K562 (cell line): Measurements from ENCODE around the gene STOML3. TPM values are rescaled to one million over a fixed set of nuclear protein-coding genes. Genes with fewer than 3 reads are reported as not detected.

Experiments used
- CCAR2 ChIP-seq: fragments of 200-400 bp; formaldehyde crosslinking; IDR thresholded peaks from 2 replicates; pipeline ENCODE4 v1.6.1; 2017; ENCODE audit warnings: mild to moderate bottlenecking, low read depth, low read length
- CCNT2 ChIP-seq: IDR thresholded peaks from 2 replicates; pipeline ENCODE4 v1.6.1; 2011; ENCODE audit warnings: borderline replicate concordance, low read depth, mild to moderate bottlenecking, moderate library complexity, mixed read lengths, low read length; ENCODE audit not compliant: insufficient read length; ENCODE audit errors: extremely low read depth
- CHCHD3 ChIP-seq: fragments of 250-450 bp; sonication (Bioruptor Pico); IDR thresholded peaks from 2 replicates; pipeline ENCODE4 v2.1.2; 2022; ENCODE audit warnings: mild to moderate bottlenecking
- CREB1 ChIP-seq, 2 experiments: sonication (generic) in 1 of 2; formaldehyde crosslinking in 1 of 2; IDR thresholded peaks; 2 replicates each; pipeline versions ENCODE4 v1.6.1 to v1.8.0; 2012 to 2022; ENCODE audit warnings: inconsistent platforms in 1 of 2, mild to moderate bottlenecking in 1 of 2, missing genetic modification reagents in 1 of 2, moderate library complexity in 1 of 2
- CTBP1 ChIP-seq: fragments of 450-650 bp; IDR thresholded peaks from 2 replicates; pipeline ENCODE4 v1.6.1; 2016; ENCODE audit warnings: borderline replicate concordance
- DDX20 ChIP-seq: fragments of 450-650 bp; IDR thresholded peaks from 2 replicates; pipeline ENCODE4 v1.6.1; 2016; ENCODE audit warnings: missing genetic modification characterization, low read depth, mild to moderate bottlenecking, missing compliant biosample characterization, moderate library complexity
- DIDO1 ChIP-seq: fragments of 450-650 bp; IDR thresholded peaks from 2 replicates; pipeline ENCODE4 v1.6.1; 2016; ENCODE audit warnings: low read depth, missing biosample characterization, missing genetic modification characterization
- GABPB1 ChIP-seq: sonication (generic); formaldehyde crosslinking; IDR thresholded peaks from 2 replicates; pipeline ENCODE4 v1.8.0; 2022; ENCODE audit warnings: mild to moderate bottlenecking, missing genetic modification reagents
- GATA2 ChIP-seq: sonication (generic); formaldehyde crosslinking; IDR thresholded peaks from 2 replicates; pipeline ENCODE4 v1.4.0; 2020; ENCODE audit warnings: mild to moderate bottlenecking, missing genetic modification reagents
- KHSRP ChIP-seq: fragments of 450-650 bp; IDR thresholded peaks from 2 replicates; pipeline ENCODE4 v1.6.1; 2017
- MCM5 ChIP-seq: fragments of 450-650 bp; IDR thresholded peaks from 2 replicates; pipeline ENCODE4 v1.6.1; 2016; ENCODE audit warnings: low read depth
- NCOA6 ChIP-seq: fragments of 450-650 bp; IDR thresholded peaks from 2 replicates; pipeline ENCODE4 v1.6.1; 2017; ENCODE audit warnings: mild to moderate bottlenecking
- NFIC ChIP-seq: fragments of 450-650 bp; IDR thresholded peaks from 2 replicates; pipeline ENCODE4 v1.6.1; 2017; ENCODE audit warnings: mild to moderate bottlenecking, inconsistent platforms
- NFIX ChIP-seq: fragments of 250-450 bp; sonication (Bioruptor Pico); IDR thresholded peaks from 2 replicates; pipeline ENCODE4 v1.4.0; 2020; ENCODE audit warnings: low read depth, mild to moderate bottlenecking, moderate library complexity
- NR3C1 ChIP-seq: sonication (generic); formaldehyde crosslinking; IDR thresholded peaks from 2 replicates; pipeline ENCODE4 v1.8.1; 2022; ENCODE audit warnings: missing genetic modification reagents
- NRF1 ChIP-seq, 2 experiments: fragments of 450-650 bp; IDR thresholded peaks in 1 of 2; conservative IDR thresholded peaks in 1 of 2; 2 replicates each; pipeline ENCODE4 v1.6.1; 2014; ENCODE audit warnings: mild to moderate bottlenecking in 2 of 2
- SMARCB1 ChIP-seq: IDR thresholded peaks from 2 replicates; pipeline ENCODE4 v1.6.1; 2011; ENCODE audit warnings: improper control_type of control experiment, low read depth; ENCODE audit not compliant: insufficient read length
- SUPT5H ChIP-seq: fragments of 450-650 bp; IDR thresholded peaks from 2 replicates; pipeline ENCODE4 v1.6.1; 2016
- TAF1 ChIP-seq: IDR thresholded peaks from 2 replicates; pipeline ENCODE4 v1.6.1; 2011; ENCODE audit warnings: mild to moderate bottlenecking, low read length, moderate library complexity; ENCODE audit not compliant: insufficient read depth, control insufficient read depth, severe bottlenecking; ENCODE audit errors: extremely low read depth
- ZBTB1 ChIP-seq: sonication (generic); formaldehyde crosslinking; IDR thresholded peaks from 2 replicates; pipeline ENCODE4 v1.8.1; 2023; ENCODE audit warnings: missing genetic modification reagents, low read depth, mild to moderate bottlenecking, borderline replicate concordance
- ZNF121 ChIP-seq: sonication (generic); formaldehyde crosslinking; conservative IDR thresholded peaks from 2 replicates; pipeline ENCODE4 v1.8.0; 2022; ENCODE audit warnings: missing genetic modification reagents
- ZNF589 ChIP-seq: fragments of 200-800 bp; sonication (Bioruptor generic); IDR thresholded peaks from 2 replicates; pipeline ENCODE4 v1.6.1; 2016; ENCODE audit warnings: low read depth, missing genetic modification characterization, missing compliant biosample characterization
- polyA plus RNA-seq, 8 experiments: library from polyadenylated mRNA; depleted of rRNA in 4 of 8; stranded (reverse) in 5 of 8; unstranded in 3 of 8; fragments of >200 nt; fragmentation: Nextera tagmentation in 2 of 8; fragmentation: Illumina TruSeq in 1 of 8; extraction: Ambion mirVana in 2 of 8; extraction: Trizol in 1 of 8; gene quantifications; 2 replicates each; pipeline versions ENCODE4 v1.2.1 to v1.2.3, GENCODE V29; 2011 to 2014; ENCODE audit warnings: inconsistent platforms in 1 of 8, missing spikeins in 1 of 8
- total RNA-seq, 7 experiments: library from RNA; depleted of rRNA in 6 of 7; stranded (reverse); fragments of >200 nt in 6 of 7; fragmentation: Illumina TruSeq in 2 of 7; extraction: Trizol in 2 of 7; gene quantifications; 2 replicates each; pipeline versions ENCODE4 v1.2.1 to v1.2.3, GENCODE V29; 2011 to 2021; ENCODE audit warnings: low replicate concordance in 1 of 7
- TF ChIP-seq, protein P1 (sequence below): sonication (generic); formaldehyde crosslinking; IDR thresholded peaks from 2 replicates; pipeline ENCODE4 v1.9.0; 2022; ENCODE audit warnings: mild to moderate bottlenecking, missing genetic modification reagents
- TF ChIP-seq, protein P2 (sequence below): fragments of 450-650 bp; IDR thresholded peaks from 2 replicates; pipeline ENCODE4 v1.7.1; 2018; ENCODE audit warnings: mild to moderate bottlenecking, low read depth; ENCODE audit not compliant: partially characterized antibody
- TF ChIP-seq, protein P3 (sequence below): fragments of 250-450 bp; sonication (Bioruptor Pico); IDR thresholded peaks from 2 replicates; pipeline ENCODE4 v1.8.0; 2021; ENCODE audit warnings: borderline replicate concordance, mild to moderate bottlenecking, moderate library complexity; ENCODE audit not compliant: poor library complexity, severe bottlenecking
- TF ChIP-seq, protein P4 (sequence below): sonication (generic); formaldehyde crosslinking; IDR thresholded peaks from 2 replicates; pipeline ENCODE4 v1.5.0; 2020; ENCODE audit warnings: missing genetic modification reagents

Gene STOML3
- total and polyA plus RNA-seq, 9 of the 15 experiments (the other 6 are each of a cell fraction or from before 2014, with no cell fraction given) = 0.04 TPM; not detected in 8

DNA sequence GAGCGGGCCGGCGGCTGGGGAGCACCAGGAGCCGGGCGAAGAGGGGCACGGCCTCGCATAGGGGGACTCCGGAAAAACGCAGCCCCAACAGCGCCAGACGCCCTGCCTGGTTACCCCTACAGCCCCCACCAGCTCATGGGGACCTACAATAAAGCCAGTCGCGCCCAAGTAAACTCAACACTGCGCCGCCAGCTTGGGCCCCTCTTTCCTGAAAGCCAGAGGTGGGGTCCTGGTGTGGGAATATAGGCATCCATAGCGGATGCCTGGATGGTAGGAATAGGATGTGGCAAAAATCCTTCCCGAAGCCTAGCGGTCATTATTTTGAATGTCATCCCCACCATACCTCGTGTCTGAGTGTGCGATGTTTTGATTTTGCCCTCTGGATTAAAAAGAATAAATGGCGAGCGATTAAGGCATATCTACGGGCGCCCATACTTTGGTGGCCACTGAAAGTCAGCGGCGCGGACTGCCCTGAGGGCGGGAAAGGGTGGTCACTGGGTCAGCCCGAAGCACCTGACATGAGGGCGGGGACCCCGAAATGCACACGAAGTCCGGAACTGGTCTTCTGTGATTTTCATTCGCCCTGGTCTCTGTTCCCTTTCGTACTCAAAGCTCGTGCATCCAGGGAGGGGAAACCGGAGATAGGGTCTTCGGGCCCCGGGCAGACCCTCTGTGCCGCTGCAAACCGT lies 47.4 kb upstream of the STOML3 start, which contains the start of the genes NHLRC3 and PROSER1 (continued):
- TF ChIP-seq GATA2 = no peak
- no peak for TF ChIP-seq CCAR2
- no peak for TF ChIP-seq ZNF121 (CRISPR knock-in tag)
- no peak for TF ChIP-seq KHSRP
- TF ChIP-seq, protein P1, sequence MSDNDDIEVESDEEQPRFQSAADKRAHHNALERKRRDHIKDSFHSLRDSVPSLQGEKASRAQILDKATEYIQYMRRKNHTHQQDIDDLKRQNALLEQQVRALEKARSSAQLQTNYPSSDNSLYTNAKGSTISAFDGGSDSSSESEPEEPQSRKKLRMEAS = peak; percentile 65
- peak; percentile 91 for TF ChIP-seq GABPB1 (CRISPR knock-in tag)
- peak in 1 of 2 experiments; percentile 33; a peak in 1 of 4 replicates for TF ChIP-seq NRF1 (conservative IDR thresholded peaks at IDR 0.05 in 1 of 2, IDR thresholded peaks at IDR 0.05 in 1 of 2)
- TF ChIP-seq ZBTB1 = no peak
- TF ChIP-seq CHCHD3 (CRISPR knock-in tag) = no peak
- peak; percentile 92 for TF ChIP-seq CREB1 (IDR thresholded peaks at IDR 0.05)
- TF ChIP-seq CREB1 (CRISPR knock-in tag; IDR thresholded peaks at IDR 0.05) = peak; percentile 83
- TF ChIP-seq DDX20 (tag) = no peak
- TF ChIP-seq MCM5 = no peak
- peak; percentile 77 for TF ChIP-seq TAF1
- no peak for TF ChIP-seq ZNF589 (CRISPR knock-in tag)
- TF ChIP-seq SUPT5H = peak; percentile 56
- TF ChIP-seq DIDO1 (tag) = peak; percentile 74; the same call in 1 of the 2 replicates
- TF ChIP-seq NFIX = no peak
- TF ChIP-seq NCOA6 = no peak
- TF ChIP-seq, protein P2, sequence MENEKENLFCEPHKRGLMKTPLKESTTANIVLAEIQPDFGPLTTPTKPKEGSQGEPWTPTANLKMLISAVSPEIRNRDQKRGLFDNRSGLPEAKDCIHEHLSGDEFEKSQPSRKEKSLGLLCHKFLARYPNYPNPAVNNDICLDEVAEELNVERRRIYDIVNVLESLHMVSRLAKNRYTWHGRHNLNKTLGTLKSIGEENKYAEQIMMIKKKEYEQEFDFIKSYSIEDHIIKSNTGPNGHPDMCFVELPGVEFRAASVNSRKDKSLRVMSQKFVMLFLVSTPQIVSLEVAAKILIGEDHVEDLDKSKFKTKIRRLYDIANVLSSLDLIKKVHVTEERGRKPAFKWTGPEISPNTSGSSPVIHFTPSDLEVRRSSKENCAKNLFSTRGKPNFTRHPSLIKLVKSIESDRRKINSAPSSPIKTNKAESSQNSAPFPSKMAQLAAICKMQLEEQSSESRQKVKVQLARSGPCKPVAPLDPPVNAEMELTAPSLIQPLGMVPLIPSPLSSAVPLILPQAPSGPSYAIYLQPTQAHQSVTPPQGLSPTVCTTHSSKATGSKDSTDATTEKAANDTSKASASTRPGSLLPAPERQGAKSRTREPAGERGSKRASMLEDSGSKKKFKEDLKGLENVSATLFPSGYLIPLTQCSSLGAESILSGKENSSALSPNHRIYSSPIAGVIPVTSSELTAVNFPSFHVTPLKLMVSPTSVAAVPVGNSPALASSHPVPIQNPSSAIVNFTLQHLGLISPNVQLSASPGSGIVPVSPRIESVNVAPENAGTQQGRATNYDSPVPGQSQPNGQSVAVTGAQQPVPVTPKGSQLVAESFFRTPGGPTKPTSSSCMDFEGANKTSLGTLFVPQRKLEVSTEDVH = peak; percentile 75
- TF ChIP-seq NFIC = no peak
- TF ChIP-seq, protein P3, sequence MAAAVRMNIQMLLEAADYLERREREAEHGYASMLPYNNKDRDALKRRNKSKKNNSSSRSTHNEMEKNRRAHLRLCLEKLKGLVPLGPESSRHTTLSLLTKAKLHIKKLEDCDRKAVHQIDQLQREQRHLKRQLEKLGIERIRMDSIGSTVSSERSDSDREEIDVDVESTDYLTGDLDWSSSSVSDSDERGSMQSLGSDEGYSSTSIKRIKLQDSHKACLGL = no peak
- TF ChIP-seq SMARCB1 = no peak
- TF ChIP-seq CTBP1 = no peak
- TF ChIP-seq, protein P4, sequence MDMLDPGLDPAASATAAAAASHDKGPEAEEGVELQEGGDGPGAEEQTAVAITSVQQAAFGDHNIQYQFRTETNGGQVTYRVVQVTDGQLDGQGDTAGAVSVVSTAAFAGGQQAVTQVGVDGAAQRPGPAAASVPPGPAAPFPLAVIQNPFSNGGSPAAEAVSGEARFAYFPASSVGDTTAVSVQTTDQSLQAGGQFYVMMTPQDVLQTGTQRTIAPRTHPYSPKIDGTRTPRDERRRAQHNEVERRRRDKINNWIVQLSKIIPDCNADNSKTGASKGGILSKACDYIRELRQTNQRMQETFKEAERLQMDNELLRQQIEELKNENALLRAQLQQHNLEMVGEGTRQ (CRISPR knock-in tag) = peak; percentile 30
- TF ChIP-seq CCNT2 = no peak
- TF ChIP-seq NR3C1 (CRISPR knock-in tag) = no peak
